ENCODE measurements around the gene SOX4.

SOX4 gene

DNA sequence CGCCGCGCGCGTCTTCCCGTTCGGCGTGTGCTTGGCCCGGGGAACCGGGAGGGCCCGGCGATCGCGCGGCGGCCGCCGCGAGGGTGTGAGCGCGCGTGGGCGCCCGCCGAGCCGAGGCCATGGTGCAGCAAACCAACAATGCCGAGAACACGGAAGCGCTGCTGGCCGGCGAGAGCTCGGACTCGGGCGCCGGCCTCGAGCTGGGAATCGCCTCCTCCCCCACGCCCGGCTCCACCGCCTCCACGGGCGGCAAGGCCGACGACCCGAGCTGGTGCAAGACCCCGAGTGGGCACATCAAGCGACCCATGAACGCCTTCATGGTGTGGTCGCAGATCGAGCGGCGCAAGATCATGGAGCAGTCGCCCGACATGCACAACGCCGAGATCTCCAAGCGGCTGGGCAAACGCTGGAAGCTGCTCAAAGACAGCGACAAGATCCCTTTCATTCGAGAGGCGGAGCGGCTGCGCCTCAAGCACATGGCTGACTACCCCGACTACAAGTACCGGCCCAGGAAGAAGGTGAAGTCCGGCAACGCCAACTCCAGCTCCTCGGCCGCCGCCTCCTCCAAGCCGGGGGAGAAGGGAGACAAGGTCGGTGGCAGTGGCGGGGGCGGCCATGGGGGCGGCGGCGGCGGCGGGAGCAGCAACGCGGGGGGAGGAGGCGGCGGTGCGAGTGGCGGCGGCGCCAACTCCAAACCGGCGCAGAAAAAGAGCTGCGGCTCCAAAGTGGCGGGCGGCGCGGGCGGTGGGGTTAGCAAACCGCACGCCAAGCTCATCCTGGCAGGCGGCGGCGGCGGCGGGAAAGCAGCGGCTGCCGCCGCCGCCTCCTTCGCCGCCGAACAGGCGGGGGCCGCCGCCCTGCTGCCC lies 1.1 kb downstream of the SOX4 start:
- peak; percentile 48 for DNase-seq (ENCODE audit: low spot score)

DNA sequence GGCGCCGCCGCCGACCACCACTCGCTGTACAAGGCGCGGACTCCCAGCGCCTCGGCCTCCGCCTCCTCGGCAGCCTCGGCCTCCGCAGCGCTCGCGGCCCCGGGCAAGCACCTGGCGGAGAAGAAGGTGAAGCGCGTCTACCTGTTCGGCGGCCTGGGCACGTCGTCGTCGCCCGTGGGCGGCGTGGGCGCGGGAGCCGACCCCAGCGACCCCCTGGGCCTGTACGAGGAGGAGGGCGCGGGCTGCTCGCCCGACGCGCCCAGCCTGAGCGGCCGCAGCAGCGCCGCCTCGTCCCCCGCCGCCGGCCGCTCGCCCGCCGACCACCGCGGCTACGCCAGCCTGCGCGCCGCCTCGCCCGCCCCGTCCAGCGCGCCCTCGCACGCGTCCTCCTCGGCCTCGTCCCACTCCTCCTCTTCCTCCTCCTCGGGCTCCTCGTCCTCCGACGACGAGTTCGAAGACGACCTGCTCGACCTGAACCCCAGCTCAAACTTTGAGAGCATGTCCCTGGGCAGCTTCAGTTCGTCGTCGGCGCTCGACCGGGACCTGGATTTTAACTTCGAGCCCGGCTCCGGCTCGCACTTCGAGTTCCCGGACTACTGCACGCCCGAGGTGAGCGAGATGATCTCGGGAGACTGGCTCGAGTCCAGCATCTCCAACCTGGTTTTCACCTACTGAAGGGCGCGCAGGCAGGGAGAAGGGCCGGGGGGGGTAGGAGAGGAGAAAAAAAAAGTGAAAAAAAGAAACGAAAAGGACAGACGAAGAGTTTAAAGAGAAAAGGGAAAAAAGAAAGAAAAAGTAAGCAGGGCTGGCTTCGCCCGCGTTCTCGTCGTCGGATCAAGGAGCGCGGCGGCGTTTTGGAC lies 2.0 kb downstream of the SOX4 start:
- DNase-seq (ENCODE audit: low spot score) = no peak

DNA sequence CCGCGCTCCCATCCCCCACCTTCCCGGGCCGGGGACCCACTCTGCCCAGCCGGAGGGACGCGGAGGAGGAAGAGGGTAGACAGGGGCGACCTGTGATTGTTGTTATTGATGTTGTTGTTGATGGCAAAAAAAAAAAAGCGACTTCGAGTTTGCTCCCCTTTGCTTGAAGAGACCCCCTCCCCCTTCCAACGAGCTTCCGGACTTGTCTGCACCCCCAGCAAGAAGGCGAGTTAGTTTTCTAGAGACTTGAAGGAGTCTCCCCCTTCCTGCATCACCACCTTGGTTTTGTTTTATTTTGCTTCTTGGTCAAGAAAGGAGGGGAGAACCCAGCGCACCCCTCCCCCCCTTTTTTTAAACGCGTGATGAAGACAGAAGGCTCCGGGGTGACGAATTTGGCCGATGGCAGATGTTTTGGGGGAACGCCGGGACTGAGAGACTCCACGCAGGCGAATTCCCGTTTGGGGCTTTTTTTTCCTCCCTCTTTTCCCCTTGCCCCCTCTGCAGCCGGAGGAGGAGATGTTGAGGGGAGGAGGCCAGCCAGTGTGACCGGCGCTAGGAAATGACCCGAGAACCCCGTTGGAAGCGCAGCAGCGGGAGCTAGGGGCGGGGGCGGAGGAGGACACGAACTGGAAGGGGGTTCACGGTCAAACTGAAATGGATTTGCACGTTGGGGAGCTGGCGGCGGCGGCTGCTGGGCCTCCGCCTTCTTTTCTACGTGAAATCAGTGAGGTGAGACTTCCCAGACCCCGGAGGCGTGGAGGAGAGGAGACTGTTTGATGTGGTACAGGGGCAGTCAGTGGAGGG lies 2.8 kb downstream of the SOX4 start:
- DNase-seq (ENCODE audit: low spot score) = peak; percentile 38

DNA sequence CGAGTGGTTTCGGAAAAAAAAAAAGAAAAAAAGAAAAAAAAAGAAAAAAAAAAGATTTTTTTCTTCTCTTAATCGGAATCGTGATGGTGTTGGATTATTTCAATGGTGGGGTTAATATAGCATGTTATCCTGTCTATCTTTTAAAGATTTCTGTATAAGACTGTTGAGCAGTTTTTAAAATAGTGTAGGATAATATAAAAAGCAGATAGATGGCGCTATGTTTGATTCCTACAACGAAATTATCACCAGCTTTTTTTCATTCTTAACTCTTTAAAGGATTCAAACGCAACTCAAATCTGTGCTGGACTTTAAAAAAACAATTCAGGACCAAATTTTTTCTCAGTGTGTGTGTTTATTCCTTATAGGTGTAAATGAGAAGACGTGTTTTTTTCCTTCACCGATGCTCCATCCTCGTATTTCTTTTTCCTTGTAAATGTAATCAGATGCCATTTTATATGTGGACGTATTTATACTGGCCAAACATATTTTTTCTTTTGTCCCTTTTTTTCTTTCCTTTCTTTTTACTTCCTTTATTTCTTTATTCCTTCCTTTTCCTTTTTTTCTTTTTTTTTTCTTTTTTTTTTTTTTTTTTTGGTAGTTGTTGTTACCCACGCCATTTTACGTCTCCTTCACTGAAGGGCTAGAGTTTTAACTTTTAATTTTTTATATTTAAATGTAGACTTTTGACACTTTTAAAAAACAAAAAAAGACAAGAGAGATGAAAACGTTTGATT lies 3.6 kb downstream of the SOX4 start:
- peak; percentile 46 for DNase-seq (ENCODE audit: low spot score)

DNA sequence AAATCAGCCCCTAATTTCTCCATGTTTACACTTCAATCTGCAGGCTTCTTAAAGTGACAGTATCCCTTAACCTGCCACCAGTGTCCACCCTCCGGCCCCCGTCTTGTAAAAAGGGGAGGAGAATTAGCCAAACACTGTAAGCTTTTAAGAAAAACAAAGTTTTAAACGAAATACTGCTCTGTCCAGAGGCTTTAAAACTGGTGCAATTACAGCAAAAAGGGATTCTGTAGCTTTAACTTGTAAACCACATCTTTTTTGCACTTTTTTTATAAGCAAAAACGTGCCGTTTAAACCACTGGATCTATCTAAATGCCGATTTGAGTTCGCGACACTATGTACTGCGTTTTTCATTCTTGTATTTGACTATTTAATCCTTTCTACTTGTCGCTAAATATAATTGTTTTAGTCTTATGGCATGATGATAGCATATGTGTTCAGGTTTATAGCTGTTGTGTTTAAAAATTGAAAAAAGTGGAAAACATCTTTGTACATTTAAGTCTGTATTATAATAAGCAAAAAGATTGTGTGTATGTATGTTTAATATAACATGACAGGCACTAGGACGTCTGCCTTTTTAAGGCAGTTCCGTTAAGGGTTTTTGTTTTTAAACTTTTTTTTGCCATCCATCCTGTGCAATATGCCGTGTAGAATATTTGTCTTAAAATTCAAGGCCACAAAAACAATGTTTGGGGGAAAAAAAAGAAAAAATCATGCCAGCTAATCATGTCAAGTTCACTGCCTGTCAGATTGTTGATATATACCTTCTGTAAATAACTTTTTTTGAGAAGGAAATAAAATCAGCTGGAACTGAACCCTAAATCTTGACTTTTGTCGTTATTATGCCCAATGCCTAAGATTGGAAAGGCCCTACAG lies 4.5 kb downstream of the SOX4 start:
- DNase-seq (ENCODE audit: low spot score) = peak; percentile 44

DNA sequence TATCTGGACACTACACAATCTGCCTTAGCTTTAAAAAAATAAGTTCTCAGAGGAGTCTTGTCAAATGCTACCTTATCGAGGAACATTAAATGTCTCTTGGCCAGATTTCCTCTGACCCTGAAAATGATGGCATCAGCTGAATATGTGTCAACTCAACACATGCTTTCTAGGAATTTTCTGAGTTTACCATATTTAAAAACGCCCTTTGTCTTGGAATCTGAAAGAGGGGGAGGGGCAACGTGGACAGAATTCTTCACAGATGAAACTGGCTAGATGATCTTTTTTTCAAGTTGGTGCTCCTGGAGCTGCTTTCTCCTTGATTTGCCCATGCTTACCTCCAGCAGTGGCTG lies 5.1 kb downstream of the SOX4 start:
- DNase-seq (ENCODE audit: low spot score) = no peak

DNA sequence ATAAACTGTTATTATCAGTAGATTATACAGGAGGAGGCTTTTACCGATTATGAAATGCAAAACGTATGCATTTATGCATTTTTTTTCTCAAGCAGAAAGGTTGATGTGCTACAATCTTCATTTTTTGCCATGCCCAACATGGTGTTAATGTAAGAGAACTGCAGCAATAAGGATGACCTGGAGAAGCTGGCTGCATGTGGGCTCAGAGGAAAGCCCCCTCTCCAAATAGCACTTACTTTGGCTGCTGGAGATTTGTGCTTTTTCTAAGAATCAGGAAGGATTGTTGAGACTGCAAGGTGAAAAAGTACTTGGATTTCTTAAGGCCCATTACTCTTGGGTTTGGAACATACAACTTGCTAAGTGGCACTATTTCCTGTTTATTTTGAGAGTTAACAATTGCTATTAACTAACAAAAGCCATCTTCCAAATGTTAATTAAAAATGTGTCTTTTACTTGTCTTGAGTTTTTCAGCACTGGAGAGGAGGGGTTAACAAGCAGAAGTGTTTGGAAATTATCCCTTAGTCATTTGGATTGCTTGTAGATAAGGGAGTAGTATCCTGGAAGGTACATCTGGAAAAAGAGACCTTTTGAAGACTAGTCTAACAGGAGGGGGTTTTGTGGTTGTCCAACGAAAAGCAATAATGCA lies 5.6 kb downstream of the SOX4 start:
- DNase-seq (ENCODE audit: low spot score) = no peak

DNA sequence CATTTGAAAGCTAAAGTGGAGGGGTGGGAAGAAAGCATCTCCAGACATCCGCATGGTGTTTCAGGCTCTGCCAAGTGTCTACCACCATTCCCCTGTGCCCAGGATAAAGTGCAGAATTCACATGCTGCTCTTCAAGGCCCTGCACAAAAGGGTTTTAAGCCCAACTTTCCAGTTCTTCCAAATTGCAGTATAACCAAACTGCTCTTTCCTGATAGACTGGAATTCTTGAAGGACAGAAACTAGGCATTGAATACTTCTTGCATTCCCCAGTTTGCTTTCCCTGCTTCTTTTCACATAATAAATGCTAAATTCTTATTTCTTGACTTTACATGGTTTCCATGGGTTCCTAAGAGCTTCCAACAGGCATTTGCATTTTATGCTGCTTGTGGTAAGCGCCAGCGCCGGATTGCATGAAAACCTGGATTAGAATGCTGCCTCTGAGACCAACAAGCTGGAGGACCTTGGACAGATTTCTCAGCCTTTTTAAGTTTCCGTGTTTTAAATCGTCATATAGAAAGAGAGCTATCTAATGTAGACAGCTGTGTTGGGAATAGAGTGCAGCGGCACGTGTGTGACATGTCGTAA lies 7.9 kb downstream of the SOX4 start:
- no peak for DNase-seq (ENCODE audit: low spot score)

DNA sequence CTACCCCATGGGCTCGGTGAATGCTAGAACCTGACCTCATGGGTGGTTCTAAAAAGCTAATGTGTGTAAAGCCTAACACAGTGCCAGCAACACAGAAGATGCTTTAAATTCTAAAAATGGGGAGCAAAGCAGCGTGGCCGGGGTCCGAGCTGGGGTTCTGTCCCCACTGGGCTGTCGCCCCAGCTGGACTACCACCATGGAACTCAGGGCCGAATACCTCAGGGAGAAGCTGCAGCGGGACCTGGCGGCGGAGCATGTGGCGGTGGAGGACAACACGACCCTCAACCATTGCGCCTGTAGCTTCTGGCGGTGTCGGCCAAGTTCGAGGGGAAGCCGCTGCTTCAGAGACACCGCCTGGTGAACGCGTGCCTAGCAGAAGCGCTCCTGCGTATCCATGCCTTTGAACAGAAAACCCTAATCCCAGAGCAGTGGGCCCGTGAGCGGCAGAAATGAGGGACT lies 8.4 kb downstream of the SOX4 start:
- DNase-seq (ENCODE audit: low spot score) = no peak

DNA sequence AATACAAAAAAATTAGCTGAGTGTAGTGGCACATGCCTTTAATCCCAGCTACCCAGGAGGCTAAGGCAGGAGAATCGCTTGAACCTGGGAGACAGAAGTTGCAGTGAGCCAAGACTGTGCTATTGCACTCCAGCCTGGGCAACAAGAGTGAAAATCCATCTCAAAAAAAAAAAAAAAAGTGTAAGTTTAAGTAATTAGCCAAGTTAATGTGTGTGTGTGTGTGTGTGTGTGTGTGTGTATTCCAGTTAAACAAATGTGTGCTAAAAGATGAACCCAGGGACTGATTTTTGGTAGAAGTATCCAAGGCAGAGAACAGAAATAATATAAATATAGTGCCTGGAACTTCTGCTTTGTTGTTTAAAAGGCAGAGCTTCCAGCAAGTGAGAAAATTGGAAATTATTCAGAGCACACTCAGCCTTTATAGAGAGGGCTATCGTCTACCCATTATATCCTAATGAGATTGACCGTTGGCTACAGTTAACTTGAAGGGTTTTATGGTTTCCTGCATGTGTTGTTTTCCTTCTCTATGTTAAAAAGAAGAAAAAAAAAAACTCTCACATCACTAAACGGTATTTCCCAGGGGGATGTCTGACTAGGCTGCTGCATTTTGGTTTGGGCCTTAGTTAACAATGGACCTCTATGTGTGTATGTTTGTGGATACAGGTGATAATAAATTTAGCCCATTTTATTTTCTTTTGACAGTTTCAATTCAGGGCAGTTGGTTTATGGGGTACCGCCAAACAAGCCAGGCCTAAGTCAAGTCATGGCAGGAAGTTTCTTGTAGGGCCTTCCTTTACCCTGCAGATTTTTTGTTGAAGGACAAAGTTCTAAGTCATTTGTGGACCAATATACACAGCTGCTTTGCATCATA lies 9.8 kb downstream of the SOX4 start:
- no peak for DNase-seq (ENCODE audit: low spot score)

DNA sequence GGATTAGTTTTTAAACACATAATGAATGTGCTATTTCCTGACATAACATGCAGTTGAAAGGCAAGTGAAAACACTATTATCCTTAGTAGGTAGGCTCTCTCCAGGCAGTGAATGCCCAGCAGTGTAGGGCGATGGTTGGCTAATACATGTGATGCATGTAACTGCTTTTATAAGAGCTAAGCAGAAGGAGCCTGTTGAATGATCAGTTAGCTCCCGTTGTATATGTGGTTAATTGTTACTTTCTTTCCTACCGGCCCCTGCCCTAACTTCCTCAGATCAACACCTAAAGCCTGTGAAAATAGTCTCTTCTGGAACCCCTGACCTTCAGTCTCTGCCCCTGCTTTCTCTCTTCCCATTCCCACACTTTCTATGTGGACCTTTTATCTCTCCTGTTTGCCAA lies 10.5 kb downstream of the SOX4 start:
- DNase-seq (ENCODE audit: low spot score) = no peak

DNA sequence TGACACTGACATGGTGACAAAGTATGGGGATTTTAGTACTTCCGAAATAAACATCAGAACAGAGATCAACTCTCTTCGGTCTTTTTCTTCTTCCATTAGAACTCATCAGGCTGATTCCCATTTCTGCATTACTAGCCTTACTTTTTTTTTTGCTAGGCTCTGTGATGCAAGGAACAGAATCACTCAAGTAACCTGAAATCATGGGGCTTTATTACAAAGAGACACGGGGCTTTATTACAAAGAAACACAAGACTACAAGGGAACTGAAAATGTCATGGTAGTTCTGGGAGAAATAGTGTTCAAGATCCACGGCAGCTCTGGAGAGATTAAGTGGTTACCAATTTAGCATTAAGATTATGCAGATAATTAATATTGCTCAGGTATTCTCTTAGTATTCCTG lies 11.6 kb downstream of the SOX4 start:
- DNase-seq (ENCODE audit: low spot score) = no peak

DNA sequence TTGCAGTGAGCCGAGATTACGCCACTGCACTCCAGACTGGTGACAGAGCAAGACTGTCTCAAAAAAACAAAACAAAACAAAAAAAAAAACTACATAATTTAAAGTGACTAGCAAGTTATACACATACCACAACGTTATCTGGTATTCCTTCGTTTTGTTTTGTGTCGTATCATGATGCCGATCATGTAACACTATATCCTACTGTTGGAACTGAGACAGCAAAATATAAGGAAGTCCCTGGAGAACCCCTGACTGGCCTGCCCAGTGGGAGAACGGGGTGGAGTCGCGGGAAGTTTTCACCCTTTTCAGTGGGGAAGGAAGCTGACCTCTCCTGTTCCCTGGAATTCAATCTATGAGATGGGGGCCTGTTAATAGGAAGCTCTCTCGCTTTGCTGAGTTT lies 15.1 kb downstream of the SOX4 start:
- no peak for DNase-seq (ENCODE audit: low spot score)

DNA sequence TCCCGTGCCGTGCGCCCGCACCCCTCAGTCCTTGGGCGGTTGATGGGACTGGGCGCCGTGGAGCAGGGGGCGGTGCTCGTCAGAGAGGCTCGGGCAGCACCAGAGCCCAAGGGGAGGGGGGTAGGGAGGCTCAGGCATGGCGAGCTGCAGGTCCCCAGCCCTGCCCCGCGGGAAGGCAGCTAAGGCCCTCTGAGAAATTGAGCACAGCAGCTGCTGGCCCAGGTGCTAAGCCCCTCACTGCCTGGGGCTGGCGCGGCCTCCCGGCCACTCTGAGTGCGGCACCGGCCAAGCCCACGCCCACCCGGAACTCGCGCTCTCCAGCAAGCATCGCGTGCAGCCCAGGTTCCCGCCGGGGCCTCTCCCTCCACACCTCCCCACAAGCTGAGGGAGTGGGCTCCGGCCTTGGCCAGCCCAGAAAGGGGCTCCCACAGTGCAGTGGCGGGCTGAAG lies 16.4 kb downstream of the SOX4 start:
- no peak for DNase-seq (ENCODE audit: low spot score)

DNA sequence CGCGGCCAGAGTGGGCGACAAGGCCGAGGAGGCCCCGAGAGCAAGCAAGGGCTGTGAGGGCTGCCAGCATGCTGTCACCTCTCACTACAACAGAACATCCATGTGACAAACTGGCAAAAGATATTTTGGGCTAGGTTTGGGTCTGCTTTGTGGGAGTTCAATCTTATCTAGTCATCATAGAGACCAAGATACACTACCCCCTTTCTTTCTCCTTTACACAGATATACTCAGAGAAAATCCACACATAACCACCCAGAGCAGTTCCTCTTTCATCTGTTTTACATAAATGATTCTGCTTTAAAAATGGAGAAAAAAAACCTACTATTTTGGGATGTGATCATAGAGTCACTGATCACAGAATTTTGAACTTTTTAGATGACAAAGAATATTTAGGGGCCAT lies 16.8 kb downstream of the SOX4 start:
- no peak for DNase-seq (ENCODE audit: low spot score)

DNA sequence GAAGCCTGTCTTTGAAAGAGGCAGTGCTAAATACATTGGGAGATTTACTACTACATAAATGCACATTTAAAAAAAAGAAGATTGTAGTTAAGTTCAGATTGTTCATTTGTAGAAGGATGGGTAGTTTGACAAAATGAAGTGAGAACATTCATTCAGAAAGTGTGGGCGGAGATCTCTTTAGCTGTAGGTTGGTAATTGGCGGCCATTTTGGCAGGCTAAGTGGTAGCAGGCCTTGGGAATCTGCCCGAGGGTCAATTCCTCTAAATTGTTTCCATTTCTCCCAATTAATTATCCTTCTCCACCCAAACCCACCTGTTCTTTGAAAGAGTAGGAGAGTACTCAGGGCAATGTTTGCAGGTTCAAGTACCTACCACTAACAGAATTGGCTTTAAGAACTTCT lies 17.9 kb downstream of the SOX4 start:
- DNase-seq (ENCODE audit: low spot score) = no peak

DNA sequence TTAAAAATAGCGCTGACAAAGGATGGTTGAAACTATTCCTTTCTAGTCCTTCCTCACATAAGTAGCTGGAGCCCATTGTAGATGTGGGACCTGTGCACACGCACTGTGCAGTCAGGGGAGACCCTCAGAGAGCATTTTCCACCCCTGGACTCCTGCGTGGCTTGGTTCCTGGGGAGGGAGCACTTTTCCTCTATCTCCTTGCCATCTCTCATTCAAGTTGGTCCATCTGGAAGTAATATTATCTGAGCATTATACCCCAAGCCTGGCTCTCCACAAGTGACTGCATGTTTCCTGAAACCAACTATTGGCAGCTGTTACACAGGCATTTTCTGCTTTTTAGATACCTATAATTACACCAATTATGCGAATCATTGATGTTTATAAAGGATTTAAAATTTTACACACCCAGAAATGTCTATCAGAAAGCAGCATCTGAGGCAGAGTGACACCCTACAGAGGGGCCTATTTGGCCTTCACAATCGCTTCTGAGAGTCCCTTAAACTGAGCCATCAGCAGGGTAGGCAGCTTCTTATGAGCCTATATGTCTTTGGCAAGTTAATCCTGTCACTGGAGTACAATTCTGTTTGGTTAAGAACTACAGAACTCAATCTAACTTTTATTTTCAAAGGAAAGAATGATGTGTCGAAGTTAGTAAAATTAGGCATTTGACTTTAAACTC lies 18.7 kb downstream of the SOX4 start:
- no peak for DNase-seq (ENCODE audit: low spot score)

DNA sequence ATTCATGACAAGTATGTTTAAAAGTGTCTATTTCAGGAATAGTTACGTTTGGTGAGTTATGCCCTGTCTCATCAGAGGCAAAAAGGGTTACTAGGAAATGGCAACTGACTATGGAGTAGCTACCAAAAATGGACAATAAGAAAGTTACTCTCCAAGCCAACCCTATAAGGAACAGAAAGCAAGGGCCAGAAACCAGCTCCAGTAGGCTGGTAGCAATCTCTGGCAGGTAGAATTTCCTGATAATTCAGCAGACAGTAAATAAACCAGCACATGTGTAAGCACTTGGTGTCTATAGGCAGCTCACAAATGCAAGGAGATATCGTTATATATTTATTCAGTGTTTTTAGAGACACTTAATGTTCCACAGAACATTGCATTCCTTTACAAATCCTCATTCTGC lies 20.3 kb downstream of the SOX4 start:
- DNase-seq (ENCODE audit: low spot score) = no peak
